Esophagus mucosa (tissue), 1 donor: Measurements from ENCODE around the gene FNDC10. TPM values are rescaled to one million over a fixed set of nuclear protein-coding genes. Genes with fewer than 3 reads are reported as not detected.
"Not testable (repeated sequence)": the region's sequence is repeated elsewhere in the genome, so short reads cannot be mapped to it uniquely, and the experiment has no call there.

ENCODE experiments used
- ATAC-seq: fragments of 200-7000 bp; cut with Tn5 transposase; one replicate; pipeline ENCODE4 v1.9.1; 2020
- total RNA-seq: library from RNA; stranded (reverse); gene quantifications from one replicate; pipeline ENCODE4 v1.2.4, GENCODE V29; 2023
- donor health status: DM: yes; HTN: yes; CAD: no.

Gene FNDC10
- 5.7 TPM for total RNA-seq

- no peak for ATAC-seq
These were observed at the start of gene FNDC10 for GRCh38 chr1:1599935-1600860. TSS of gene FNDC10 (minus strand) at chr1:1600135. CDS start at chr1:1600015, 120 bp downstream.

GRCh38 chr1:1648265-1648664, 48.3 kb upstream of the FNDC10 start:
- ATAC-seq: not testable (repeated sequence)

GRCh38 chr1:1647567-1648241, 47.8 kb upstream of the FNDC10 start:
- not testable (repeated sequence) for ATAC-seq

GRCh38 chr1:1646326-1646725, 46.4 kb upstream of the FNDC10 start:
- not testable (repeated sequence) for ATAC-seq

GRCh38 chr1:1640711-1641461, 41.0 kb upstream of the FNDC10 start:
- peak; percentile 21 for ATAC-seq

- not testable (repeated sequence) for ATAC-seq
These were observed 40.1 kb upstream of the FNDC10 start for GRCh38 chr1:1640081-1640480.

GRCh38 chr1:1639368-1639767, 39.4 kb upstream of the FNDC10 start:
- ATAC-seq: not testable (repeated sequence)

- ATAC-seq: not testable (repeated sequence)
These were observed 38.6 kb upstream of the FNDC10 start for GRCh38 chr1:1638528-1638927.

- ATAC-seq: not testable (repeated sequence)
These were observed 37.5 kb upstream of the FNDC10 start for GRCh38 chr1:1637479-1637875.

- not testable (repeated sequence) for ATAC-seq
These were observed 36.9 kb upstream of the FNDC10 start for GRCh38 chr1:1636621-1637478.

- not testable (repeated sequence) for ATAC-seq
These were observed 34.7 kb upstream of the FNDC10 start for GRCh38 chr1:1634613-1635012.

GRCh38 chr1:1633409-1633808, 33.5 kb upstream of the FNDC10 start:
- not testable (repeated sequence) for ATAC-seq

GRCh38 chr1:1631782-1632420, 32.0 kb upstream of the FNDC10 start, which contains the start of gene MMP23B:
TSS of gene MMP23B (plus strand) at chr1:1632173. CDS start at chr1:1632219, 46 bp downstream.
- no peak for ATAC-seq

- no peak for ATAC-seq
These were observed 31.2 kb upstream of the FNDC10 start for GRCh38 chr1:1630965-1631781.

GRCh38 chr1:1630191-1630964, 30.4 kb upstream of the FNDC10 start:
- no peak for ATAC-seq

GRCh38 chr1:1629430-1630190, 29.7 kb upstream of the FNDC10 start:
- ATAC-seq: no peak

GRCh38 chr1:1628754-1629429, 29.0 kb upstream of the FNDC10 start:
- ATAC-seq: peak; percentile 52
